Activated CD4-positive, alpha-beta memory T cell treated with anti-CD3 and anti-CD28 coated beads for 36 hours (primary cell): ENCODE results near the gene ABLIM3. TPM values are rescaled to one million over a fixed set of nuclear protein-coding genes. Genes with fewer than 3 reads are reported as not detected.
"Not testable (repeated sequence)": the region's sequence is repeated elsewhere in the genome, so short reads cannot be mapped to it uniquely, and the experiment has no call there.

Source experiments
- CTCF ChIA-PET: fragments of 350-600 bp; sonication (Branson Sonifier 250); formaldehyde crosslinking; loops from one replicate; lab custom pipeline; 2021; ENCODE audit warnings: antibody characterized with exemption, inconsistent platforms; lab: Charles Lee
- POLR2A ChIA-PET: fragments of 350-600 bp; sonication (Branson Sonifier 250); formaldehyde crosslinking; loops from one replicate; lab custom pipeline; 2021; ENCODE audit warnings: antibody characterized with exemption; lab: Charles Lee
- DNase-seq: peaks from one replicate; pipeline ENCODE4 v3.0.0-alpha.2; 2020
- H3K27ac Mint-ChIP-seq: one replicate; pipeline ENCODE4 v1.8.0; 2021; ENCODE audit warnings: mixed read lengths
- H3K27me3 Mint-ChIP-seq: one replicate; pipeline ENCODE4 v1.8.0; 2021; ENCODE audit warnings: mixed read lengths
- H3K36me3 Mint-ChIP-seq: one replicate; pipeline ENCODE4 v1.8.0; 2021; ENCODE audit warnings: mixed read lengths
- H3K4me1 Mint-ChIP-seq: one replicate; pipeline ENCODE4 v1.8.0; 2021; ENCODE audit warnings: low read depth, mixed read lengths
- H3K4me3 Mint-ChIP-seq: one replicate; pipeline ENCODE4 v1.8.0; 2021; ENCODE audit warnings: mild to moderate bottlenecking, mixed read lengths
- H3K9me3 Mint-ChIP-seq: one replicate; pipeline ENCODE4 v1.8.0; 2021; ENCODE audit warnings: mixed read lengths
- intact Hi-C: fragments of 100-400 bp; cut with micrococcal nuclease; formaldehyde crosslinking; loops from one replicate; pipeline ENCODE4 v1.15.1; 2023
- total RNA-seq, 2 experiments: library from RNA; stranded (reverse); gene quantifications; one replicate each; pipeline ENCODE4 v1.2.3, GENCODE V29; 2021

The ABLIM3 gene
- total RNA-seq, 2 experiments from 2014 or later, result 0.10 to 0.24 TPM

GRCh38 chr5:149177911-149178565 lies 36.7 kb downstream of the ABLIM3 start:
- Mint-ChIP-seq H3K4me3 (no peak overlapping the region), H3K27me3 (peaks cover 14% of the 10 kb centered on the region), H3K27ac (no peak overlapping the region), H3K36me3 (no peaks in the 10 kb centered on the region), H3K4me1 (no peaks in the 10 kb centered on the region), H3K9me3 (no peaks in the 10 kb centered on the region)
- intact Hi-C loops, result no loop called here
- CTCF ChIA-PET, result no interaction called here
- POLR2A ChIA-PET, result no interaction called here
- DNase-seq, result no peak

DNA sequence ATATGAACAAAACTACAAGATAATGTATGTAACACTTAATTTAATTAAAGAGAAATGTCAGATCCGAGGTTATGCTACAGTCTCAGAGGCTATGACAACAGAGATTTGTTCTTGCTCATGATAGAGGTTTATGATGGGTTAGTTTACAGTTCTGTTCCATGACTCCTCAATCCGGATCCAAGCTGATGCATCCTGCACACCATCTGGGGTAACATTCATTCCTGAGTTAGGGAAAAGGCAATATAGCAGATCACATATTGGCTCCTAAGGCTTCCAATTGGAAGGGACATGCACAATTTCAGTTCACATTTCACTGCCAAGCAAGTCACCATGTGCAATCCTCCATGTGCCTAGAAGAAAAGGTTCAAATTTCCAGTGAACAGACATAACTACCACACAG lies 40.4 kb downstream of the ABLIM3 start:
- ChIA-PET POLR2A (no interaction called here), CTCF (interaction anchor here (0.9 to 1.5 kb wide), 2 partner anchors 23 to 83 kb away, joined by 3 read pairs; no protein-coding TSS in a partner anchor)
- H3K27ac Mint-ChIP-seq, result no peak overlapping the region
- H3K4me1 Mint-ChIP-seq, result no peaks in the 10 kb centered on the region
- intact Hi-C loops, result no loop called here
- no peak for DNase-seq
- no peak overlapping the region for H3K4me3 Mint-ChIP-seq
- no peaks in the 10 kb centered on the region for H3K9me3 Mint-ChIP-seq
- peaks cover 15% of the 10 kb centered on the region for H3K27me3 Mint-ChIP-seq
- H3K36me3 Mint-ChIP-seq, result no peaks in the 10 kb centered on the region

DNA sequence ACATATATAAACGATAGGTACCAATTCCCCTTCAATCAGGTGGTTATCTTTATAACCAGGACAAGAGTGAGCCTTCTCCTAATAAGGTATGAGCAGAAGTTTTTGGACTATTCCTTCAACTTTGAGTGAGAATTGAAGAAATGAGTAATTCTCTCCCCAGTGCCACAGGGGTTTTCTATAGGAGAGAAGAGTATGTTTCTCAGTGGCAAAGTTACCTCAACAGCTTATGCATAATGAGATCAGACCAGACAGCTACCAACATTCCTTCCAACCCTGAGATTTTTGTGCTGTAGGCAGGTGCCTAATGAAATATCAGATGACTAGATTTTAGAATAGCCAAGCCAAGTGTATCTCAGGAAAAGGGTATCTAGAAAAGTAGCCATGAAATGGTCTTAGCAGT lies 40.9 kb downstream of the ABLIM3 start:
- no peak overlapping the region for H3K27ac Mint-ChIP-seq

DNA sequence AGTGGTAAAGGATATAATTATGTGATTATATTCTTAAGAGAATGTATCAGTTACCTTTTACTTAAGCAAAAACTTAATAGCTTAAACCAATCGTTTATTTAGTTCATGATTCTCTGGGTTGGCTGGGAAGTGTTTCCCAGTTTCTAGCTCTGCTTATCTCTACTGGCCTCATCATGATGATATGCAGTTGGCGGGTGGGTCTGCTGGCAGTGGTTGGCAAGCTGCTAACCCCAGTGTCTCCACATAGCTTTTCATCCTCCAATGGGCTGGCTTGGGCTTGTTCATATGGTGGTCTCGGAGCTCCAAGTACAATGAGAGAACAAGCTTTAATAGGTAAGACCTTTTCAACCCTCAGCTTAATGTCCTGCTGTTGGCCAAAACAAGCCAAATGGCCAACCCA lies 43.8 kb downstream of the ABLIM3 start:
- ChIA-PET CTCF (no interaction called here), POLR2A (no interaction called here)
- Mint-ChIP-seq H3K27me3 (peaks cover 13% of the 10 kb centered on the region), H3K4me1 (no peaks in the 10 kb centered on the region), H3K36me3 (no peaks in the 10 kb centered on the region), H3K4me3 (no peak overlapping the region), H3K27ac (no peak overlapping the region), H3K9me3 (no peaks in the 10 kb centered on the region)
- DNase-seq, result no peak
- intact Hi-C loops, result no loop called here

More for the DNA sequence above, 40.9 kb downstream of the ABLIM3 start:
- Mint-ChIP-seq H3K36me3 (no peaks in the 10 kb centered on the region), H3K9me3 (no peaks in the 10 kb centered on the region), H3K27me3 (peaks cover 15% of the 10 kb centered on the region), H3K4me3 (no peak overlapping the region), H3K4me1 (no peaks in the 10 kb centered on the region)
- no peak for DNase-seq
- CTCF ChIA-PET, result interaction anchor here (1.5 kb wide), 1 partner anchor 83 kb away, joined by 3 read pairs; no protein-coding TSS in a partner anchor
- intact Hi-C loops, result no loop called here
- POLR2A ChIA-PET, result no interaction called here

- intact Hi-C loops, result no loop called here
- Mint-ChIP-seq H3K27me3 (peaks cover 5% of the 10 kb centered on the region), H3K27ac (no peak overlapping the region), H3K36me3 (no peaks in the 10 kb centered on the region), H3K4me3 (no peak overlapping the region), H3K4me1 (no peaks in the 10 kb centered on the region), H3K9me3 (no peaks in the 10 kb centered on the region)
- no peak for DNase-seq
- CTCF ChIA-PET, result no interaction called here
- POLR2A ChIA-PET, result no interaction called here
These were observed 45.2 kb downstream of the ABLIM3 start for GRCh38 chr5:149186506-149186905.

DNA sequence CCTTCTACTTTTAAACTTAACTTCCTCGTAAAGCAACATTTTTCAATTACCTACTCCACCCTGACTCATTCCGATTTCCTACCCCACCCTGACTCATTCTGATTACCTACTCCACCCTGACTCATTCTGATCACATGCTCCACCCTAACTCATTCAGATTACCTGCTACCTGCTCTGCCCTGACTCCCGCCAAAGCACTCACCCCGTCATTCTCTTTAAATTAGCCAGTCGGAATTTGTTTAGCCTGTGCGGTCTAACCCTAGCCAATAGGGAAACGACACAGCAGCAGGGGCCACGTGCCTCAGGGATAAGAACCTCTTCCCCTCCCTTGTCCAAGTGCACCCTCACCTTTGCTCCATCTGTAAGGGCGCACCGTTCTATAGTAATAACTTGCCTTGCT lies 46.3 kb downstream of the ABLIM3 start:
- H3K27ac Mint-ChIP-seq, intact Hi-C loops, DNase-seq, POLR2A ChIA-PET, H3K9me3 Mint-ChIP-seq, H3K27me3 Mint-ChIP-seq, H3K4me1 Mint-ChIP-seq, H3K36me3 Mint-ChIP-seq, CTCF ChIA-PET, H3K4me3 Mint-ChIP-seq: not testable (repeated sequence)

DNA sequence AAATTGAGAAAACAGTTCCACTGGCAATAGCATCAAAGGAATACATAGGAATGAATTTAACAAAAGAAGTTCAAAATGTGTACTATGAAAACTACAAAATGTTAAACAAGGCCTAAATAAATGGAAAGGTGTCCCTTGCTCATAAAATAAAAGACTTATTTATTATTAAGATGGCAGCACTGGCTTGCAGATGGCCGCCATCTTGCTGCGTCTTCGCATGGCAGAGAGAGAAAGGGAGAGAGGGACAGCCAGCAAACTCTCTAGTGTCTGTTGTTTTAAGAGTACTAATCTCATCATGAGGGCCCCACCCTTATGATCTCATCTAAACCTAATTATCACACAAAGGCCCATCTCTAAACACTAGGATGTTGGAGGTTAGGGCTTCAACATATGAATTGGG lies 47.1 kb downstream of the ABLIM3 start:
- no peak for DNase-seq
- intact Hi-C loops, result no loop called here
- POLR2A ChIA-PET, result no interaction called here

GRCh38 chr5:149195337-149195887 lies 54.1 kb downstream of the ABLIM3 start:
- Mint-ChIP-seq H3K27me3 (no peaks in the 10 kb centered on the region), H3K4me1 (no peaks in the 10 kb centered on the region), H3K4me3 (no peak overlapping the region), H3K9me3 (no peaks in the 10 kb centered on the region), H3K36me3 (no peaks in the 10 kb centered on the region), H3K27ac (no peak overlapping the region)
- POLR2A ChIA-PET, result no interaction called here
- CTCF ChIA-PET, result no interaction called here
- DNase-seq, result no peak
- intact Hi-C loops, result no loop called here

More for the DNA sequence above, 47.1 kb downstream of the ABLIM3 start:
- Mint-ChIP-seq H3K4me1 (no peaks in the 10 kb centered on the region), H3K27me3 (no peaks in the 10 kb centered on the region), H3K27ac (no peak overlapping the region), H3K4me3 (no peak overlapping the region), H3K9me3 (no peaks in the 10 kb centered on the region), H3K36me3 (no peaks in the 10 kb centered on the region)
- CTCF ChIA-PET, result no interaction called here

DNA sequence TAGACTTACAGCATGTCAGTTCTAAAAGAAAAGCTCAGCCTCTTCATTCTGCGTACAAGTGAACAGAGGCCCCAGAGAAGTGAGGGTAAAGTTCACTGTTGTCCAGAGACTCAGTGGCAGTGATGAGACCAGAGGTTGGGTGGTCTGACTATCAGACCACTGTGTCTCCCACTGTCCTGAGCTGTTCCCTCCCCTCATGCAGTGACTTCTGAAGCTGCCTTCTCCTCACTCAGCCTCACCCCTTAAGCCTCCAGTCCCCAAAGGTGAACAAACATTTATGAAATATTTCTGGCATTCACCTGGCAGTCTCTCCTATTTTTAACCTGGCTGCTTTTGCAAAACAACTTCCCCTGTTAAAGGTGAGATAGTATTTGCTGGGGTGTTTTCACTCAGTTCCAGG lies 54.7 kb downstream of the ABLIM3 start:
- ChIA-PET CTCF (no interaction called here), POLR2A (no interaction called here)
- DNase-seq, result no peak
- Mint-ChIP-seq H3K9me3 (no peaks in the 10 kb centered on the region), H3K27me3 (no peaks in the 10 kb centered on the region), H3K36me3 (no peaks in the 10 kb centered on the region), H3K4me3 (no peak overlapping the region), H3K27ac (no peak overlapping the region), H3K4me1 (no peaks in the 10 kb centered on the region)
- intact Hi-C loops, result no loop called here

GRCh38 chr5:149198148-149198547 lies 56.9 kb downstream of the ABLIM3 start:
- H3K27me3 Mint-ChIP-seq, result no peaks in the 10 kb centered on the region
- no peak overlapping the region for H3K27ac Mint-ChIP-seq
- no peak for DNase-seq
- no peak overlapping the region for H3K4me3 Mint-ChIP-seq
- CTCF ChIA-PET, result interaction anchor here (1.4 kb wide), 1 partner anchor 84 kb away, joined by 4 read pairs; no protein-coding TSS in a partner anchor
- no peaks in the 10 kb centered on the region for H3K9me3 Mint-ChIP-seq
- no peaks in the 10 kb centered on the region for H3K4me1 Mint-ChIP-seq
- H3K36me3 Mint-ChIP-seq, result no peaks in the 10 kb centered on the region
- intact Hi-C loops, result no loop called here
- POLR2A ChIA-PET, result no interaction called here

GRCh38 chr5:149200355-149200754 lies 59.1 kb downstream of the ABLIM3 start:
- no peaks in the 10 kb centered on the region for H3K9me3 Mint-ChIP-seq
- intact Hi-C loops, result no loop called here

GRCh38 chr5:149201121-149201637 lies 59.9 kb downstream of the ABLIM3 start:
- Mint-ChIP-seq H3K36me3 (no peaks in the 10 kb centered on the region), H3K4me1 (no peaks in the 10 kb centered on the region), H3K27ac (no peak overlapping the region), H3K27me3 (no peaks in the 10 kb centered on the region), H3K9me3 (no peaks in the 10 kb centered on the region), H3K4me3 (no peak overlapping the region)
- intact Hi-C loops, result no loop called here
- ChIA-PET CTCF (no interaction called here), POLR2A (no interaction called here)
- DNase-seq, result no peak

More at GRCh38 chr5:149200355-149200754, 59.1 kb downstream of the ABLIM3 start:
- CTCF ChIA-PET, result no interaction called here
- Mint-ChIP-seq H3K4me1 (no peaks in the 10 kb centered on the region), H3K27me3 (no peaks in the 10 kb centered on the region), H3K27ac (no peak overlapping the region), H3K4me3 (no peak overlapping the region), H3K36me3 (no peaks in the 10 kb centered on the region)
- DNase-seq, result no peak
- POLR2A ChIA-PET, result no interaction called here
